Measurements from ENCODE around the gene SNED1. TPM values are rescaled to one million over a fixed set of nuclear protein-coding genes. Genes with fewer than 3 reads are reported as not detected.
A peak's percentile ranks its signal among the peaks of the same experiment; 100 is the strongest.

The SNED1 gene
- polyA plus RNA-seq, 4 donors = 7.4 to 14.0 (median 9.4) TPM

DNA sequence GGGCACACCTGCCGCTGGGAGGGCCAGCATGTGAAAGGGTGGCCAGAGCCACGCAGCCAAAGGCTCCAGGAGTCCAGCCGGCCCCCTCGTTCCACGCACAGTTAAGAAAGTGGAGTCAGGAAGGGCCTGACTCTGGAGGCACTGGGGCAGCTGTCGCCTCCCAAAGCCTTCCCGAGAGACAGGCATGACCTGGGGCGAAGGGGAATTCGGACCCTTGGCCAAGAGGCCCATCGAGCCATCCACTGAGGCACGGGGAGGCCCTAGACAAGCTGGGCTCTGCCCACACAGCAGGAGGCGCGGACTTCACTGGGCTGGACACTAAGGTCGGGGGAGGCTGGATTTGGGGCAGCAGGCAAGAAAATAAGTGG, 38.5 kb upstream of the SNED1 start:
- DNase-seq (ENCODE audit: low read depth in 4 of 4, low spot score in 2 of 4) = no peak

DNA sequence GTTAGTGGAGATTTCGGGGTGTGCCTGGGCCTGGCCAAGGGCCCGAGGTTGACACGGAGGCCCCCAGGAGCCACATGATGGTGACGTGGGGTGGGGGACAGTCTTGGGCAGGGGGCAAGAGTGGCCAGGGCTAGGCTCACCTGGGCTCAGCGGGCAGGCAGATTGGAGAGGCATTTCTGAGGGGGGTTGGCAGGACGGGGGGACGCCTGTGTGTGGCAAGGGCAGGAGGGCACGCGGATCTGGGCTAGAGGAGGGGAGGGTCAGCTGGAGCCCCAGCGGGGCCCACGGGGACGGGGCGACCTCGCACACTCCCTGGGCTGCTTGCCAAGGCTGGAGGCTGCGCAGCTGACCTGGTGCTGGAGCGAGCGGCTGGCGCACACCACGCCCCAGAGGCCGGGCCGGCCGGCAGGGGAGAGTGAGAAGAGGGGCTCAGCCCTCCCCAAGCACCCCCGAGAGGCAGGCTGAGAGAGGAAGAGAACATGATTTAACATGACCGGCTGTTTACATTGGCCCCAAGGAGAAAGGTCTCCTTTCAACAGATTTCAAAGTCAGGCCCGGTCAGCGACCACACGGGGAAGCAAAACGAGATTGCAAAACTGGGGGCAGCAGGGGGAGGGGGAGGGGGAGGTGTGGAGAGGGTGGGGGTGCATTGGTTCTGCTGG, 38.0 kb upstream of the SNED1 start:
- DNase-seq (ENCODE audit: low read depth in 4 of 4, low spot score in 2 of 4) = peak; percentile 48 to 70 (median 52)

DNA sequence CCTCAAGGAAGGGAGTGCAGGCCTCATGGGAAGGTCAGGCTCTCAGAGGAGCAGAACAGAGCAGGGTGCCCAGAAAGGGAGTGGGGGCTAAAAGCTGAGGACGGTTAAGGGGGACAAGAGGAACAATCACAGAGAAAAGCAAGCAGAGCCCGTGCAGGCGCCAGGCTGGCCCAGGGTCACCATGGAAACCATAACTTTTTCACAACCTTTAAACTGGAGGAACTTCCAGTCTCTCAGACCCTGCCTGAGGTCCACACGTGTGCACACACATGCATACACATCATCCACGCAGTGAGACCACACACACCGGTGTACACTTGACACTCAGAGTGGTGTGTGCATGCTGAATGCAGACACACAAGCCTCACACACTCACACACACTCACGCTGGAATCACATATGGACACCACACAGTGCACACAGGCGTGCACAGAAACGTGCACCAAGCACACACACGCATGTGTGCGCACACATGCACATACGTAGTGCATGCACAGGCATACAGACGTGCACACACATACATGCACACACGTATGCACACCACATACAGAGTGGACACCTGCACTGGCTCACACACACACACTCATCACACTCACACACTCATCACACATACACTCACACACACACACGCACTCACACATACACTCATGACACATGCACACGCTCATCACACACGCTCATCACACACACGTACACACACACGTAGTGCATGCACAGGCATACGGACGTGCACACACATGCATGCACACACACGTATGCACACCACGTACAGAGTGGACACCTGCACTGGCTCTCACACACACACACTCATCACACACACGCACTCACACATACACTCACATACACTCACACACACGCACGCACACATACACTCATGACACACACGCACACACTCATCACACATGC, 37.2 kb upstream of the SNED1 start:
- DNase-seq (ENCODE audit: low read depth in 4 of 4, low spot score in 2 of 4) = peak in 3 of 4 donors; percentile 31 to 51 (median 39)

DNA sequence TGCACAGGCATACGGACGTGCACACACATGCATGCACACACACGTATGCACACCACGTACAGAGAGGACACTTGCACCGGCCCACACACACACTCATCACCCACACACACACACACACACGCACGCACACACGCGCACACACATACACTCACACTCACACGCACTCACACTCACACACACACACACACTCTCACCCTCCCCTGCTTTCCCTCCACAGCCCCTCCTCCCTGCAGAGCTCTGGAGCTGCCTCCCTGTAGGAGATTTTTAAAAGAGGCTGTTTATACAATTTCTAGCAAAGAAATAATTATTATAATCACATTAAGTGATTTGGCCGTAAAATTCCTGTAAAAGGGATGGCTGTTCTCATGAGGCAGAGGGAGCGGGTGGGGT, 36.5 kb upstream of the SNED1 start:
- DNase-seq (ENCODE audit: low read depth in 4 of 4, low spot score in 2 of 4) = peak in 2 of 4 donors; percentile 19 to 31

DNA sequence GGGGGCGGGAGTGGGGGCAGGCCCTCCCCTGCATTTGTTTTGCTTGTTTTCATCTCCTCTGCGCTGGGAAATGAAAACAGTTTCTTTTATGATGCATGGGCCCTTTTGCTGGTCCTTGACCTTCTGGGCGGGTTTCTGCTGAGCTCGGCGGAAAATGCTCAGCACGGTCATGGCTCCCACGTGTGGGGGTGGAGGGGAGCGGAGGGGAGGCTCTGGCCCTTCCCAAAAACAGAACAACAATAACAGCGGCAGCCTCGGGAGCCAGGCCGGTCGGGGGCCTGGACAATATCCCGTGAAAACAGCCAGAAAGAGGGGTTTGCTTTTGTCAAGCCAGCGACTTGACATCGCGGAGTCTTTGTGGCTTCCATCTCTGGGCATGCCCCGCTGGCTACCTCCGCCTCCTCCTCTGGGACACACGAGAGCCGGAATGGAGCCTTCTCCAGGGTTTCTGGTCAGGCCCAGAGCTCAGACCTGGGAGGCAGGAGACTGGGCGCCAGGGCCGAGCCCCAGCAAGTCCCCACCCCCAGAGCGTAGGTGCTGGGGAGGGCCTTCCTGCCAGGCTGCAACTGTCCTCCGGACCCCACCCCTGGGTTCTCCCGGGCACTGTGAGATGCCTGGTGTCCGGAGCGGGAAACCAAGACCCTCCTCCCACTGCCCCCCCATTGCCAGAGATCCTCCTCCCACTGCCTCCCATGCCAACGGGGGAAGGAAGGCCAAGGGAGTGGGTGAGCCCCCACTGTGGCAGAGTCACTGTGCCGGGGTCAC, 35.9 kb upstream of the SNED1 start:
- DNase-seq (ENCODE audit: low read depth in 4 of 4, low spot score in 2 of 4) = peak; percentile 70 to 80 (median 78)

DNA sequence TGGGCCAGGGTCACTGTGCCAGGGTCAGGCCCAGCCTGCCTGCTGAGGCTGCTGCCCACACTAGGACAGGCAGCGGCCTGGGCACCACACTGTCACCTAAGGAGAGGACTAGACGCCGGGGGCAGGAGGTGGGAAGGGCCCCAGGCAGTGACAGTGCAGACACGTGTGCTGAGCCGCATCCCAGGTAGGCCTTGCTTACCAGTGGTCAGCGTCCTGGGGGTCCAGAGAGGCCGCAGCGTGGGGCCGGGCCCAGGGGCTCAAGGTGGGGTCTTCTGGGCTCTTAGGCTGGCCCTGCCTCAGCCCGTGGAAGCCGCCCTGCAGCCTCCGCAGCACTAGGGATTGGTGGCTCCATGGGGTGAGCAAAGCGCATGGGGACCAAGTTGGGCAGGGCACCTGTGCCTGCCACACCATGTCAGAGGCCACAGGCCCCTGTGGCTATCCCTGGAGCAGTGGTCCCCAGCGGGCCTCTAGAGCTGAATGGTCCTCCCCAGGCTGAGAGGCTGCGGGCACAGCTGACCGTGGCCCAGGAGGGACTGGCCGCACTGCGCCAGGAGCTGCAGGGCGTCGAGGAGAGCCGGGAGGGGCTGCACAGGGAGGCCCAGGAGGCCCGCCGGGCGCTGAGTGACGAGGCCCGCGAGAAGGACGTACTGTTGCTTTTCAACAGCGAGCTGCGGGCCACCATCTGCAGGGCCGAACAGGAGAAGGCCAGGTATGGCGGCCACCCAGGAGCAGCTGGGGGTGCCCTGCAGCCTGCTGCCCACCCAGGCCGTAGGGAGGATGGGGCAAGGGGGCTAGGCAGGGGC, 35.2 kb upstream of the SNED1 start:
- DNase-seq (ENCODE audit: low read depth in 4 of 4, low spot score in 2 of 4) = no peak

DNA sequence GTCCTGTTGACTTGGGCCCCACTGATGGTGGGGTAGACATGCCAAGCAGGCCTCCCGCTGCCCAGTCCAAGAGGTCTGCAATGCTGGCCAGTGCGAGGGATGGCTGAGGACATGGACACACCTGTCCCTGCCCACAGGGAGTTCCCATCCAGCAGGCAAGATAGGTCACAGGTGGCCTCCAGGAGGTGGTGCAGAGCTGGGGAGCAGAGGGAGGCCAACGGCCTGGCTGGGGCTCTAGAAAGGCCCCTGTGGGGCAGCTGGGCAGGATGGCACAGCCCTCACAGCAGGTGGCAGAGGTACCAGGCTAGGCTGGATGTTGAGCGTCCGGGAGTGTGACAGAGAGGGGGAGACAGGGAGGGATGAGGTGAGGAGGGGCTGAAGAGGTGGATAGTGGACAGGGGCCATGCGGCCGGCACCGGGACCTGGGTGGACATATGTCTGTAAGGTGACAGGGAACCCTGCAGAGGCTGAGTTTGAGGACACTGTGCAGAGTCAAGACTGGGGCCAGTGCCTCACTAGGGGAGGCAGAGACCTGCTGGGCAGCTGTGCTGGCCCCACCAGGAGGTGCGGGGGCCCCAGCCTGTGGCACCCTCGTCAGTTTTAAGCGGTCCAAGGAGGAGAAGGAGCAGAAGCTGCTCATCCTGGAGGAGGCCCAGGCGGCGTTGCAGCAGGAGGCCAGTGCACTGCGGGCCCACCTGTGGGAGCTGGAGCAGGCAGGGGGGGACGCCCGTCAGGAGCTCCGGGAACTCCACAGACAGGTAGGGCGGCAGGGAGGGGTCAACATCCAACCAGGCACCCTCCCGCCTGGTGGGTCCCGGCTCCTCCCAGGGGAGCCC, 34.3 kb upstream of the SNED1 start:
- no peak for DNase-seq (ENCODE audit: low read depth in 4 of 4, low spot score in 2 of 4)

DNA sequence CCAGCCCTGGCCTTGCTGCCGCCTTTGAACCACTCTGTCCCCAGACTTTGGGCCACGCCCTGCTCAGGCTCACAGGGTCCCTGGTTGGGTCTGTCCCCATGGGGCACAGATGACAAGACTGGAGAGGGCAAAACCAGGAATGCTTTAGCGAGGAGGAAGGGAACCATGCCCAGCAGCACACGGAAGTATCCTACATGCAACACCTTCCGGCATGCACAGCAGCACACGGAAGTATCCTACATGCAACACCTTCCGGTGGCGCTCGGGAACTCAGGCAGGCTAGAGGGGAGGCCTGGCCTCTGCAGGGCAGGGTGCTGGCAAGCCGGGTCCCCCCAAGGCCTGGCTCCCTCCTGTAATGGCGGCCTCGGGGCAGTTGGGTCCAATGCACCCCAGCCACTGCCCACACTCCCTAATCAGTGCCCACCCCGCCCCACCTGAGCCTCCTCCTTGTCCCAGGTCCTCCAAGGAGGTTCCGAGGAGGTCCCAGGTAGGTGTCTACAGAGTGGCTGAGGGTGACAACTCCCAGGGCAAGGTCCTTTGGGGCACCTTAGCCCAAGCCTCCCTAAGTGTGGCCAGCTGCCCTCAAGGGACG, 33.6 kb upstream of the SNED1 start:
- DNase-seq (ENCODE audit: low read depth in 4 of 4, low spot score in 2 of 4) = no peak

DNA sequence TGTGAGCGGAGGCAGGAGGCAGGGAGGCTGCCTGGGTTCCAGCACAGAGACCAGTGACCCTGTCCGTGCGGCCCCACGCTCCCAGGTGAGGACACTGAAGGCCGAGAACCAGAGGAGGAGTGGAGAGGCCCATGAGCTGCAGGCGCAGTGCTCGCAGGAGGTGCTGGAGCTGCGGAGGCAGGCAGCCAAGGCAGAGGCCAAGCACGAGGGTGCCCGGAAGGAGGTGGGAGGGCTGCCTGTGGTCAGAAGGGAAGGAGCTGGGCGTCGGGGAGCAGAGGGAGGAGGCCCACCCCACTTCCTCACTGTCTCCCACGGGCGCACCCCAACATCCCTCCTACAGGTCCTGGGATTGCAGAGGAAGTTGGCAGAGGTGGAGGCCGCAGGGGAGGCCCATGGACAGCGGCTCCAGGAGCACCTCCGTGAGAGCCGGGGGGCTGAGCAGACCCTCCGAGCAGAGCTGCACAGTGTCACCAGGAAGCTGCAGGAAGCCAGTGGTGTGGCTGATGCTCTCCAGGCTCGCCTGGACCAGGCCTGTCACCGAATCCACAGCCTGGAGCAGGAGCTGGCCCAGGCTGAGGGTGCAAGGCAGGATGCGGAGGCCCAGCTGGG, 33.0 kb upstream of the SNED1 start:
- DNase-seq (ENCODE audit: low read depth in 4 of 4, low spot score in 2 of 4) = no peak

DNA sequence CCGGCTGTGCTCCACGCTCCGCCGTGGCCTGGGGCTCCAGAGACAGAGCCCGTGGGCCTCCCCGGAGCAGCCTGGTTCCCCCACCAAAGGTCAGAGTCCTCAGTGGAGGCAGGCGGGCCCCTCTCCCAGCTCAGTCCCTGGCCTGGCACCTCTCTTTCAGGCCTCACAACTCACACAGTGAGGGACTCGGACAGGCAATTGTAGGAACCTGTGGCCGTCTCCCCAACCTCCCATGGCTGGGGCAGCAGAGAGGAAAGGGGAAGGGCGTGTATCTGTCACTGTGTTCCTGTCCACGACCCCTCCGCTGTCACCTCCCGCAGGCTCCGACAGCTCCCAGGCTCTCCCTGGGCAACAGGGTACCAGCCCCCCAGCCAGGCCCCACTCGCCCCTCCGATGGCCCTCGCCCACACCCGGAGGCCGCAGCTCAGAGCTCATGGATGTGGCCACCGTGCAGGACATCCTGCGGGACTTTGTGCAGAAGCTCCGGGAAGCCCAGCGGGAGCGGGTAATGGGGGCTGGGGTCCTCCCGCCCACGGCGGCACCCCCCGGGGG, 32.4 kb upstream of the SNED1 start:
- no peak for DNase-seq (ENCODE audit: low read depth in 4 of 4, low spot score in 2 of 4)

DNA sequence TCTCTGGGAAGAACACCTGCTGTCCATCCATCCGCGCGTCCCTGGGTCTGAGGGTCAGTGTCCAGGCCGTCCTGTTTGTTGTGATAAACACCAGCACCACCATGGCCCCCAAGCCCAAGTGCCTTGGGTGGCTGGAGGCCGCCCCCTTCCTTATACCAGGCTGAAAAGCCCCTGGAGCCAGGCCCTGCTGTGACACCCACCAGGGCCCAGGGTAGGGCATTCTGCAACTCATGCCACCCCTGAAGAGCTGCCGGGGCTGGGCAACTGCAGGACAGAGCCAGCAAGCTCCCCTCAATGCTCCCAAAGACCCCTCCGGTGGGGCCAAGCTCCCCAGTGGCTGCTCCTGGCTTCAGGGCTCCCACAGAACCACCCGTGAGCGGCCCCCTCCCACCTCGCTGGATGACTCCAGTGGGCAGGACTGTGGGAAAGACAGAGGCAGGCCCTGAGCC, 31.9 kb upstream of the SNED1 start:
- DNase-seq (ENCODE audit: low read depth in 4 of 4, low spot score in 2 of 4) = no peak

DNA sequence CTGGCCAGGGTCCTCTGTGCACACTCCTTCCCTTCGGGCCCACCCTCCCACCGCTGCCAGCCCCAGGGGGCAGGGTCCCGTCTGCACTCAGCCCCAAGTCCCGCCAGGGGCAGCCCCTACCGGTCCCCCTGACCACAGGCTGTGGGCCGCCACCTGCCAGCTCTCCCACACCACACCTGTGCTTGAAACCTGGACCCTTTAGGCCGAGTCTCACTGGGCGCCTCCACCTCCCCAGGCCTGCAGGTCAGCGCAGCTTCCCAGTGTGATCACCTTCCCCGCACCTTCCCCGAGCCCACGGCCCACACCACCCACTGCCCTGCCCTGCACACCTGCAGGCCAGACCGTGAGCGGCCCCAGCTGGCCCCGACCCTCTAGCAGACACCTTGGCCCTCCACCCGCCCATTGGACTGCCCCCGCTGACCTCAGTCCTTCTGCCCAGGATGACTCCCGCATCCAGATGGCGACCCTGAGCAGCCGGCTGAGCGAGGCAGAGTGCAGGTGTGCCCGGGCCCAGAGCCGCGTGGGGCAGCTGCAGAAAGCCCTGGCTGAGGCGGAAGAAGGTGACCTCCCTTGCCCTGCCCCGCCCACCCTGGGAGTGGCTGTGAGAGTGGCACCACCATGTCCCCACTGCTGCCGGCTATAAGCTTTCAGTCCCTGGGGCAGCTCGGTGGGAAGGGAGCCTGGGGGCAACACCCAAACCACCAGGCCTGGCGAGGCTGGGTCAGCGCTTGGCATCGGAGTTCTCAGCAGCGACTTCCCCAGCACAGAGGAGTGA, 31.3 kb upstream of the SNED1 start:
- DNase-seq (ENCODE audit: low read depth in 4 of 4, low spot score in 2 of 4) = no peak

DNA sequence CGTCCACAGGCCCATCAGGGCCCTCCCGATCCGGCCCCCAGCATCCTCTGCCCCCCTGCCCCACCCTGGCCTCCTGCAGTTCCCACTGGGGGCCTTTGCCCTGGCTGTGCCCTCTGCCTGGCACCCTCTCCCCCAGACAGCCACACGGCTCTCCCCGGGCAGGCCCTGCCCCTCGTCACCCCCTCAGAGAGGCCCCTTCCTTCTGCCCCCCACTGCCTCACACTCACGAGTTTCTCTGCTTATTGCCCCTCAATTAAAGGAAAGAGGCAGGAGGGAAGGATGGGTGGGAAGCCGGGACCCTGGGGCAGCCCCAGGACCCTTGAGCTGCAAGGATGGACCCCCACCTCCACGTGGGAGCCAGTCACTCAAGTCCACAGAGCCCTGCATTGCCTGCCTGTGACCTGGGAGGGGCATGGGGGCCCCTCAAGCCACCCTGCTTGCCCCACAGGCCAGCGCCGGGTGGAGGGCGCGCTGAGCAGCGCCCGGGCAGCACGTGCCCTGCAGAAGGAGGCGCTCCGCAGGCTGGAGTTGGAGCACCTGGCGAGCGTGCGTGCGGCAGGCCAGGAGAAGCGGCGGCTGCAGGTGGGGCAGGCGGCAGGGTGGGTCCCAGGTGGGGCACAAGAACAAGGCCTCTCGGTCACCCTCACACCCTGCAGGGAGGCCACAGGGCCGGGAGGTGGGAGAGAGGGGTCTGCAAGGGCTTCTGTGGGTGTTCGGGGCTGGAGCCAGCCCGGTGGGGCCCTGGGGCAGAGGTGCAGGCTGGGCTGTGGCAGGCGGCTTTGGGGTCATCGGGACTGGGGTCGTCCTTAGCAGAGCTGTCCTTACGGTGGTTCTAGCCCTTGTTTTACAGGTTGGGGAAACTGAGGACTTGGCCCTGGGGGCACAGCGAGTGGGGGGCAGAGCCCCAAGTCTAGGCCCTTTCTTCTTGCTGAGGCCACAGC, 30.5 kb upstream of the SNED1 start:
- no peak for DNase-seq (ENCODE audit: low read depth in 4 of 4, low spot score in 2 of 4)

DNA sequence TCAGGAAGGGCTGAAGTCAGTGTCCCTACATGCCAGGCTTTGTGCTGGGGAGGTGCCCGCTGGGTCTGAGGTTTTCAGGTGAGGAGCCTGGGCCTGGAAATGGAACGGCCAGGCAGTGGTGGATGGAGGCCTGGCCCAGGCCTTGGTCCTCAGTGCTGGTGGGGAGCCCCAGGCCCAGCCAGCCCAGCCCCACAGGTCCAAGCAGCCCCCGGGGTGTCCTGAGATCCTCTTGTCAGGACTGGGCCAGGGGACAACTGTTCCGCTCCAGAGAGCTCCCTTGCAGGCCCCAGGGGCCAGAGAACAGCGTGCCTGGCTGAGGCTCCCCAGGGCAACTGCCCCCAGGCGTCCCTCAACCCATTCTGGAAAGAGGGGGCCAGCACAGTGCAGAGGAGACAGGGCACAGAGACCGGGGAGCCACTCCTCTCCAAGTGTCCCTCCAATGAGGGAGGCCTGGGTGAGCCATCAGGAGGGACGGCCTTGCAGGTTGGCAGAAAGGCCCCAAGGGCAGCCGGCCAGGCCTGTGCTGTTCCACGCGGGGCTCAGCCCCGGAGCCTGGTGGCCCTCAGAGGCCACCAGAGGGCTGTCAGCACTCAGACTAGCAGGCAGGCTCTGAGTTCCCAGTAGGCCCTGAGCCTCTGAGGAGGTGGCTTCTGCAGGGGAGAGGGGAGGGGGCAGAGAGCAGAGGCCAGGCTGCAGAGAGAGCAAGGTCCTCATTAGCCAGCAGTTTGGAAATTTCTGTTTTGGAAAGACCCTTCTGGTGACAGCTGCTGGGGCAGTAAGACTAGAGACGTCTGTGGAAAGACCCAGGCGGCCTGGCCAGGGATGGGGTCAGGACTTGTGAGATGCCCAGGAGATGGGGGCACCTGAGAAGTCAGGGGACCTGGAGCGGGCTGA, 29.4 kb upstream of the SNED1 start:
- DNase-seq (ENCODE audit: low read depth in 4 of 4, low spot score in 2 of 4) = no peak

DNA sequence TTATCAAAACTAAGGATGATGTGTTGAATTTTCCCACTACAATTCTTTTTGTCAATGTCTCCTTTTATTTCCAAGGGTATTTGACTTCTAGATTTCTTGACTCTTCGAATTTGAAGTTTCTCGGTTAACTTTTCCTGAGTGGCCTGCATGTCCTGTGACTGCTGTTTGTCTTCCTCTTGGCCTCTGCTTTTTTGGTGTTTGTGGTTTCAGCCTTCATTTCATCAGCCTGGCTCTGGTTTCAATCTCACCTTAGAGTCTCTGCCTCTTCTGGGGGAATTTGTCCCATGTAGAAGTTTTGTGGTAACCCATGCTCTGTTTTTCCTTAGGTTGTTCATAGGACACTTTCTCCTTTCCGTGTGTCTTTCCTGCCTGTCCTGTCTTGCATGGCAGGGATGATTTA, 28.3 kb upstream of the SNED1 start:
- DNase-seq (ENCODE audit: low read depth in 4 of 4, low spot score in 2 of 4) = no peak

DNA sequence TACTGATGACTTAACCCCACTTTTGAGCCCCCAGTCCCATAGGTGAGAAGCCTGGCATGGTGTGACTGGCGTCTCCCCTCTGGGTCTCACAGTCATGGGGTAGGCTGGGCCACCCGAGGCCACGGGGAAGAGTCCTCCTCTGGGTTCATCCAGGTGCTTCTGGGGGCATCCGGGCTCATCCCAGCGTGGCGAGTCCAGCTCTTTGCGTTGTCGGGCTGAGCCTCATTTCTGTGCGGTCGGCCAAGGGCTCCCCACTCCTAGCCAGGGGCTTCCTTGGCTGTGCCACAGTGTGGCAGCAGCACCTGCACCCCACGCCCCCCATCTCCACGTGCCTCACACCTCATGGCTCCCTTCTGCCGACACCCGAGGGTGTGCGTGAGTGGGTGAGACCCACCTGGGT, 27.6 kb upstream of the SNED1 start:
- DNase-seq (ENCODE audit: low read depth in 4 of 4, low spot score in 2 of 4) = no peak

Measured in left renal cortex interstitium (tissue), 4 donors.